WERI-Rb-1 (cell line): ENCODE data around the gene MANF.

Experiments
- DNase-seq: peaks from one replicate; pipeline ENCODE4 v3.0.0-alpha.2; 2020
- H3K27ac ChIP-seq: fragments of 250-450 bp; sonication (Bioruptor Pico); 2 replicates; pipeline ENCODE4 v1.5.1; 2020; ENCODE audit warnings: mild to moderate bottlenecking, moderate library complexity
- H3K27me3 ChIP-seq: fragments of 250-450 bp; sonication (Bioruptor Pico); 2 replicates; pipeline ENCODE4 v1.5.1; 2021; ENCODE audit warnings: mild to moderate bottlenecking, low read depth, moderate library complexity; ENCODE audit not compliant: insufficient read depth, severe bottlenecking
- H3K36me3 ChIP-seq: fragments of 250-450 bp; sonication (Bioruptor Pico); 2 replicates; pipeline ENCODE4 v1.5.1; 2020; ENCODE audit warnings: mild to moderate bottlenecking, moderate library complexity
- H3K4me3 ChIP-seq: 2 replicates; pipeline ENCODE4 v1.5.1; 2011; ENCODE audit warnings: low read depth, mild to moderate bottlenecking, control low read depth, low read length
- H3K9me3 ChIP-seq: fragments of 250-450 bp; sonication (Bioruptor Pico); 2 replicates; pipeline ENCODE4 v1.5.1; 2021; ENCODE audit warnings: mild to moderate bottlenecking, moderate library complexity; ENCODE audit not compliant: severe bottlenecking
- CTCF ChIP-seq: IDR thresholded peaks from 2 replicates; pipeline ENCODE4 v1.5.1; 2011; ENCODE audit warnings: low read depth, mild to moderate bottlenecking, control low read depth, inconsistent platforms, low read length

MANF gene

GRCh38 chr3:51340989-51341636, 44.0 kb upstream of the MANF start:
- no peak for DNase-seq
- Histone ChIP-seq H3K27ac (no peak overlapping the region), H3K36me3 (no peaks in the 10 kb centered on the region), H3K9me3 (no peaks in the 10 kb centered on the region), H3K27me3 (no peaks in the 10 kb centered on the region), H3K4me3 (no peak overlapping the region)
- no peak for TF ChIP-seq CTCF

- Histone ChIP-seq H3K27ac (no peak overlapping the region), H3K9me3 (no peaks in the 10 kb centered on the region), H3K4me3 (no peak overlapping the region), H3K36me3 (no peaks in the 10 kb centered on the region), H3K27me3 (no peaks in the 10 kb centered on the region)
- TF ChIP-seq CTCF: no peak
- no peak for DNase-seq
Observed at GRCh38 chr3:51343918-51344687, 41.0 kb upstream of the MANF start.

DNA sequence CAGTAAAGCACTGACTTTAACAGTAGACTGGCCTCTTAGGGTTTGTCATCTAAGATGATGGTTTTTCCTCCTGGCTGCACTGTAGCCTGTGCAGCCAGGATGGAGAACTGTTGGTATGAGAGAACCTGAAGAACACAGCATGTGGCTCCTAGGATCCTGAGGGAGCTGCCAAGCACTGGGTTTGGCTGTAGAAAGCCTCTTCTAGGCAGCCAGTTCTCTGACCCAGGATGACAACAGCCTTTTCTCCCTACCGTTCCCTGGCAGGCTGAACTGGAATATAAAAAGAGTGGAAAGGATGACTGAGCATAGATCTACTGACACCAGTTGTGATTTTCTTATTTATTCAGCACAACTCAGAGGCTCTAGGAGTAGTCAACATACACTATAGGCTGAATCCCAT, 34.3 kb upstream of the MANF start:
- Histone ChIP-seq H3K36me3 (peaks cover 5% of the 10 kb centered on the region), H3K9me3 (no peaks in the 10 kb centered on the region), H3K4me3 (no peak overlapping the region), H3K27me3 (no peaks in the 10 kb centered on the region), H3K27ac (no peak overlapping the region)
- TF ChIP-seq CTCF: no peak
- DNase-seq: no peak

GRCh38 chr3:51353131-51353530, 32.0 kb upstream of the MANF start:
- H3K4me3 ChIP-seq: no peak overlapping the region
- no peaks in the 10 kb centered on the region for H3K9me3 ChIP-seq
- peak; percentile 90 for DNase-seq
- H3K27ac ChIP-seq: peak overlapping the region; percentile 85
- H3K27me3 ChIP-seq: no peaks in the 10 kb centered on the region
- H3K36me3 ChIP-seq: peaks cover 5% of the 10 kb centered on the region
- TF ChIP-seq CTCF: no peak

GRCh38 chr3:51353691-51354090, 31.4 kb upstream of the MANF start:
- TF ChIP-seq CTCF: no peak
- Histone ChIP-seq H3K27me3 (no peaks in the 10 kb centered on the region), H3K36me3 (peaks cover 5% of the 10 kb centered on the region), H3K4me3 (no peak overlapping the region), H3K9me3 (no peaks in the 10 kb centered on the region), H3K27ac (peak overlapping the region; percentile 85)
- peak; percentile 30 for DNase-seq
